Gastrocnemius medialis (tissue), 4 donors: ENCODE data around the gene LAIR2. TPM values are rescaled to one million over a fixed set of nuclear protein-coding genes. Genes with fewer than 3 reads are reported as not detected.

ENCODE experiments used
- ATAC-seq, 2 donors: fragments of 150-250 bp; one replicate each; pipeline ENCODE4 v1.9.1; 2016
- DNase-seq, 2 donors: peaks; one replicate each; pipeline ENCODE4 v3.0.0-alpha.2; 2019
- H3K27ac ChIP-seq, 4 donors: fragments of 200-600 bp; sonication (generic); 1 replicate in 1 of 4; 2 replicates in 3 of 4; pipeline ENCODE4 v1.5.1; 2016 to 2018; ENCODE audit warnings: mild to moderate bottlenecking in 2 of 4, moderate library complexity in 1 of 4
- H3K27me3 ChIP-seq, 3 donors: fragments of 200-600 bp; sonication (generic) in 2 of 3; 1 replicate in 1 of 3; 2 replicates in 2 of 3; pipeline versions ENCODE4 v1.5.1 to v1.6.0; 2016 to 2019; ENCODE audit warnings: mild to moderate bottlenecking in 1 of 3, moderate library complexity in 1 of 3
- H3K36me3 ChIP-seq, 2 donors: fragments of 200-600 bp; sonication (generic) in 1 of 2; one replicate each; pipeline ENCODE4 v1.5.1; 2017 to 2018
- H3K4me1 ChIP-seq, 2 donors: fragments of 200-600 bp; sonication (generic) in 1 of 2; one replicate each; pipeline ENCODE4 v1.5.1; 2016 to 2017; ENCODE audit warnings: mild to moderate bottlenecking in 2 of 2
- H3K4me3 ChIP-seq, 4 donors: fragments of 200-600 bp; sonication (generic) in 3 of 4; 1 replicate in 1 of 4; 2 replicates in 3 of 4; pipeline ENCODE4 v1.5.1; 2016 to 2019; ENCODE audit warnings: mild to moderate bottlenecking in 2 of 4
- H3K9me3 ChIP-seq, 3 donors: fragments of 200-600 bp; sonication (generic) in 2 of 3; 1 replicate in 1 of 3; 2 replicates in 2 of 3; pipeline ENCODE4 v1.5.1; 2016 to 2019
- CTCF ChIP-seq, 5 experiments: fragments of 450-650 bp in 3 of 5; fragments of 200-600 bp in 2 of 5; sonication (generic) in 2 of 5; IDR thresholded peaks in 4 of 5; conservative IDR thresholded peaks in 1 of 5; 1 replicate in 4 of 5; 2 replicates in 1 of 5; pipeline ENCODE4 v1.5.1; 2016 to 2019; ENCODE audit warnings: antibody characterized with exemption in 5 of 5, mild to moderate bottlenecking in 3 of 5, moderate library complexity in 3 of 5
- POLR2A ChIP-seq, 2 donors: fragments of 450-650 bp; IDR thresholded peaks; one replicate each; pipeline ENCODE4 v1.6.1; 2017; ENCODE audit warnings: antibody characterized with exemption in 2 of 2, mild to moderate bottlenecking in 2 of 2, moderate library complexity in 2 of 2
- in situ Hi-C, 4 donors: fragments of 200-750 bp; cut with MboI; loops; one replicate each; pipeline versions ENCODE4 v1.15.0 to v1.8.0; 2017; ENCODE audit warnings: low sequenced_read_pairs in 4 of 4
- intact Hi-C: fragments of 100-400 bp; cut with DNase I; formaldehyde crosslinking; loops from one replicate; pipeline ENCODE4 v1.15.1; 2023; ENCODE audit warnings: low total_unique reads
- total RNA-seq, 4 donors: library from RNA; depleted of rRNA; stranded (reverse); fragments of >200 nt; gene quantifications; one replicate each; pipeline versions ENCODE4 v1.1.0 to v1.2.3, GENCODE V29; 2016

LAIR2 gene
- total RNA-seq, 4 donors from 2014 or later, result not detected

- TF ChIP-seq POLR2A (IDR thresholded peaks at IDR 0.05), result no peak
- TF ChIP-seq CTCF (IDR thresholded peaks at IDR 0.05 in 4 of 5, conservative IDR thresholded peaks at IDR 0.05 in 1 of 5), result no peak
- intact Hi-C loops, result no loop called here
- H3K4me3 ChIP-seq, result no peak overlapping the region
- peaks cover 2 to 10% of the 10 kb centered on the region in 2 donors for H3K4me1 ChIP-seq
- H3K9me3 ChIP-seq, result no peaks in the 10 kb centered on the region
- in situ Hi-C loops, result no loop called here
- H3K27me3 ChIP-seq, result peaks cover 8 to 16% (median 10%) of the 10 kb centered on the region in 3 donors
- H3K27ac ChIP-seq, result no peak overlapping the region
- H3K36me3 ChIP-seq, result no peaks in the 10 kb centered on the region
- no peak for ATAC-seq
- DNase-seq, result no peak
Measured at GRCh38 chr19:54475706-54476105, 26.9 kb upstream of the LAIR2 start.

GRCh38 chr19:54477650-54478049 is 25.0 kb upstream of the LAIR2 start:
- H3K27me3 ChIP-seq, result peaks cover 0 to 6% (median 0%) of the 10 kb centered on the region in 3 donors
- no peak overlapping the region for H3K4me3 ChIP-seq
- in situ Hi-C loops (no loop called here), intact Hi-C loops (no loop called here)
- ATAC-seq, result no peak
- no peak for DNase-seq
- H3K36me3 ChIP-seq, result no peaks in the 10 kb centered on the region
- H3K27ac ChIP-seq, result no peak overlapping the region
- H3K4me1 ChIP-seq, result no peaks in the 10 kb centered on the region
- TF ChIP-seq POLR2A (IDR thresholded peaks at IDR 0.05) (no peak), CTCF (IDR thresholded peaks at IDR 0.05 in 4 of 5, conservative IDR thresholded peaks at IDR 0.05 in 1 of 5) (no peak)
- H3K9me3 ChIP-seq, result no peaks in the 10 kb centered on the region

GRCh38 chr19:54478677-54479266 is 23.9 kb upstream of the LAIR2 start:
- no peaks in the 10 kb centered on the region for H3K4me1 ChIP-seq
- ATAC-seq (no peak), DNase-seq (no peak)
- in situ Hi-C loops, result no loop called here
- peak in 3 of 5 experiments; percentile 10 to 43 (median 15) for TF ChIP-seq CTCF (IDR thresholded peaks at IDR 0.05 in 4 of 5, conservative IDR thresholded peaks at IDR 0.05 in 1 of 5)
- no peak for TF ChIP-seq POLR2A (IDR thresholded peaks at IDR 0.05)
- H3K4me3 ChIP-seq, result no peak overlapping the region
- intact Hi-C loops, result no loop called here
- peaks cover 0 to 6% (median 0%) of the 10 kb centered on the region in 3 donors for H3K27me3 ChIP-seq
- H3K27ac ChIP-seq, result no peak overlapping the region
- no peaks in the 10 kb centered on the region for H3K9me3 ChIP-seq
- no peaks in the 10 kb centered on the region for H3K36me3 ChIP-seq

GRCh38 chr19:54480051-54480450 is 22.6 kb upstream of the LAIR2 start:
- Histone ChIP-seq H3K9me3 (no peaks in the 10 kb centered on the region), H3K36me3 (no peaks in the 10 kb centered on the region), H3K4me1 (no peaks in the 10 kb centered on the region), H3K27ac (no peak overlapping the region), H3K27me3 (peaks cover 0 to 8% (median 0%) of the 10 kb centered on the region in 3 donors), H3K4me3 (no peak overlapping the region)
- no peak for DNase-seq
- no peak for ATAC-seq
- TF ChIP-seq POLR2A (IDR thresholded peaks at IDR 0.05) (no peak), CTCF (IDR thresholded peaks at IDR 0.05 in 4 of 5, conservative IDR thresholded peaks at IDR 0.05 in 1 of 5) (no peak)
- in situ Hi-C loops (no loop called here), intact Hi-C loops (no loop called here)
